Ascending aorta (tissue), 2 donors: ENCODE measurements around the gene TNRC18. TPM values are rescaled to one million over a fixed set of nuclear protein-coding genes. Genes with fewer than 3 reads are reported as not detected.

ENCODE experiments used
- DNase-seq, 2 donors: peaks; one replicate each; pipeline ENCODE4 v3.0.0-alpha.2; 2019; ENCODE audit warnings: low spot score in 2 of 2
- H3K27ac ChIP-seq, 2 donors: fragments of 200-600 bp; sonication (generic); one replicate each; pipeline ENCODE4 v1.5.1; 2016 to 2017; ENCODE audit warnings: mild to moderate bottlenecking in 1 of 2
- H3K27me3 ChIP-seq: fragments of 200-600 bp; sonication (generic); one replicate; pipeline ENCODE4 v1.5.1; 2017
- H3K36me3 ChIP-seq, 2 donors: fragments of 200-600 bp; sonication (generic); one replicate each; pipeline ENCODE4 v1.5.1; 2016
- H3K4me1 ChIP-seq, 2 donors: fragments of 200-600 bp; sonication (generic); one replicate each; pipeline ENCODE4 v1.5.1; 2016 to 2017; ENCODE audit warnings: mild to moderate bottlenecking in 1 of 2
- H3K4me3 ChIP-seq, 2 donors: fragments of 200-600 bp; sonication (generic); one replicate each; pipeline ENCODE4 v1.5.1; 2016 to 2017; ENCODE audit warnings: mild to moderate bottlenecking in 1 of 2
- H3K9me3 ChIP-seq, 2 donors: fragments of 200-600 bp; sonication (generic); one replicate each; pipeline ENCODE4 v1.5.1; 2016
- CTCF ChIP-seq, 3 experiments: fragments of 200-600 bp in 2 of 3; fragments of 450-650 bp in 1 of 3; sonication (generic) in 2 of 3; IDR thresholded peaks; one replicate each; pipeline ENCODE4 v1.5.1; 2016 to 2019; ENCODE audit warnings: antibody characterized with exemption in 3 of 3, mild to moderate bottlenecking in 1 of 3, moderate library complexity in 1 of 3
- intact Hi-C: fragments of 100-400 bp; cut with DNase I; formaldehyde crosslinking; loops from one replicate; pipeline ENCODE4 v1.15.1; 2023
- total RNA-seq: library from RNA; depleted of rRNA; stranded (reverse); fragments of >200 nt; gene quantifications from one replicate; pipeline ENCODE4 v1.1.0, GENCODE V29; 2016

TNRC18 gene
- total RNA-seq, 1 donor from 2014 or later, result 240 TPM

GRCh38 chr7:5349437-5350173 is 74.0 kb downstream of the TNRC18 start:
- intact Hi-C loops, result no loop called here
- H3K9me3 ChIP-seq, result no peaks in the 10 kb centered on the region
- H3K27ac ChIP-seq, result no peak overlapping the region
- DNase-seq, result no peak
- peaks cover 72 to 81% of the 10 kb centered on the region in 2 donors for H3K36me3 ChIP-seq
- H3K27me3 ChIP-seq, result no peaks in the 10 kb centered on the region
- peaks cover 3 to 11% of the 10 kb centered on the region in 2 donors for H3K4me1 ChIP-seq
- H3K4me3 ChIP-seq, result no peak overlapping the region
- no peak for TF ChIP-seq CTCF (IDR thresholded peaks at IDR 0.05)

DNA sequence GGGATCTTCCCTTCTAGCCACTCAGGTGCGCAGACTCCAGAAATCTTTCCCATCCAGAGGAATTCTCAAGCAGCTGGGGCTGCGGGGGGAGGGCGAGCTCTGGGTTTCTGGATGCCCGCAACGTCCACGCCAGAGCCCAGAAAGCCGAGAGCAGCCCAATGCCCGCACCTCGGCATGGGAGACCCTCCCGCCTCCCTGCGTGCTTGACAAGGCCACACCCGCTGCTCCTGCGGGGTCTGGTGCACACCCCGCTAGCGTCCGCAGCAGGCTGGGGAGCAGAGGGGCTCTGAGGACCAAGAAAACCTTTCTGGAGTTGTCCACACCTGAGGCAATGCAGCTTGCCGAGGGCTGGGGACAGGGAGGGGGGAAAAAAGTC is 74.6 kb downstream of the TNRC18 start:
- Histone ChIP-seq H3K27ac (no peak overlapping the region), H3K4me1 (peaks cover 0 to 4% of the 10 kb centered on the region in 2 donors)
- intact Hi-C loops, result no loop called here

DNA sequence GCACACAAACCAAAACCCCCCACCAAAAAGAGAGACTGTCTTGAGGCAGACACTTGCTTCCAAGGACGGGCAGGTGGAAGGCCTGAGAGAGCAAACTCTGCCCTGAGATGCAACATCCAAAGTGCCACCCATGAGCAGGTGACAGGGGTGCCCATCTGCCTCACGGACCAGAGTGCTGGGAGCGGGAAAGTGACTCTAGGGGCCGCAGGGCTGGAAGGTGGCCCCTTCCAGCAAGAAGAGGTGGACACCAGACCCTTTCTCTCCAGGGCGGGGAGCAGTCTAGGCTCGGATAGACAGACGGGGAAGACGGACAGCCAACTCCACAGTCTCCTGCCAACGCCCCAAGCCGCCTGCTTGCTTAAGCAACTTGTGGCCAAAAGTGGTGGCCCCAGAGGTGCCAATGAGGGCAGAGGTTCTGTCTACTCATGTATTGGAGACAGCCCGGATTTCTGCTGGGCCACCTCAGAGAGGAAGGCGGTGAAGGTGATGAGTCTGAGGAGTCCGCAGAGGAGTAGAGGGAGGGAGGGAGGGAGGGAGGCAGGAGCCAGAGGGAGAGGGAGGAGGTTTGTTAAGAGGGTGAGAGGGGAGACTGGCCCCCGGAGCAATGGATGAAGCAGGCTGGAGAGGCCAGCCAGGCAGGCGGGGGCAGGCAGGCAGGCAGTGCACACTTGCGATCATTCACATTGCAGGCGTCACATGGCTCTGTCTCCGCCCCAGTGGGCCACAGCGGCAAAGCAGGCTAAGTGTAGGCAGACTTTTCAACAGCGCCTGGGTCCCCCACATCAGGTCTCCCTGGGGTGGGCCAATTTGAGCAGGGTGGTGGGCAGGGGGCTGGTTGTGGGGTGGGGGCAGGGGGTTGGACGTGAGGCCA is 75.3 kb downstream of the TNRC18 start:
- no peaks in the 10 kb centered on the region for H3K27me3 ChIP-seq
- no peak for TF ChIP-seq CTCF (IDR thresholded peaks at IDR 0.05)
- intact Hi-C loops, result no loop called here
- peaks cover 7 to 8% of the 10 kb centered on the region in 2 donors for H3K9me3 ChIP-seq
- peaks cover 84 to 89% of the 10 kb centered on the region in 2 donors for H3K36me3 ChIP-seq
- no peak overlapping the region for H3K4me3 ChIP-seq
- H3K4me1 ChIP-seq, result no peaks in the 10 kb centered on the region
- DNase-seq, result no peak
- peak overlapping the region in 1 of 2 donors; percentile 21 for H3K27ac ChIP-seq

More for the DNA sequence above, 74.6 kb downstream of the TNRC18 start:
- H3K4me3 ChIP-seq, result no peak overlapping the region
- no peaks in the 10 kb centered on the region for H3K27me3 ChIP-seq
- peaks cover 2 to 4% of the 10 kb centered on the region in 2 donors for H3K9me3 ChIP-seq
- peaks cover 78 to 86% of the 10 kb centered on the region in 2 donors for H3K36me3 ChIP-seq
- no peak for DNase-seq
- TF ChIP-seq CTCF (IDR thresholded peaks at IDR 0.05), result no peak

- DNase-seq, result no peak
- TF ChIP-seq CTCF (IDR thresholded peaks at IDR 0.05), result no peak
- intact Hi-C loops, result no loop called here
- H3K9me3 ChIP-seq, result peaks cover 7 to 11% of the 10 kb centered on the region in 2 donors
- H3K4me3 ChIP-seq, result no peak overlapping the region
- H3K27ac ChIP-seq, result no peak overlapping the region
- H3K36me3 ChIP-seq, result peaks cover 89 to 94% of the 10 kb centered on the region in 2 donors
- no peaks in the 10 kb centered on the region for H3K27me3 ChIP-seq
- no peaks in the 10 kb centered on the region for H3K4me1 ChIP-seq
Measured at GRCh38 chr7:5345671-5346070, 78.0 kb downstream of the TNRC18 start.

GRCh38 chr7:5345171-5345570 is 78.5 kb downstream of the TNRC18 start:
- intact Hi-C loops, result no loop called here
- H3K36me3 ChIP-seq, result peaks cover 89 to 91% of the 10 kb centered on the region in 2 donors

More at GRCh38 chr7:5345171-5345570, 78.5 kb downstream of the TNRC18 start:
- Histone ChIP-seq H3K9me3 (peaks cover 7 to 11% of the 10 kb centered on the region in 2 donors), H3K4me1 (no peaks in the 10 kb centered on the region), H3K27ac (no peak overlapping the region), H3K27me3 (no peaks in the 10 kb centered on the region), H3K4me3 (no peak overlapping the region)
- no peak for DNase-seq
- TF ChIP-seq CTCF (IDR thresholded peaks at IDR 0.05), result no peak
